Transverse colon (tissue), 4 donors: ENCODE data around the gene FUT6. TPM values are rescaled to one million over a fixed set of nuclear protein-coding genes. Genes with fewer than 3 reads are reported as not detected.

Experiments used
- DNase-seq: peaks from one replicate; pipeline ENCODE4 v3.0.0-alpha.2; 2019
- H3K27ac ChIP-seq, 4 donors: fragments of 200-600 bp; sonication (generic); 2 replicates each; pipeline ENCODE4 v1.5.1; 2016 to 2018; ENCODE audit warnings: inconsistent platforms in 4 of 4
- H3K27me3 ChIP-seq: fragments of 200-600 bp; sonication (generic); 2 replicates; pipeline ENCODE4 v1.5.1; 2017; ENCODE audit warnings: inconsistent platforms
- H3K36me3 ChIP-seq, 4 donors: fragments of 200-600 bp; sonication (generic); 2 replicates each; pipeline ENCODE4 v1.5.1; 2017 to 2019; ENCODE audit warnings: inconsistent platforms in 4 of 4
- H3K4me1 ChIP-seq, 4 donors: fragments of 200-600 bp; sonication (generic); 2 replicates each; pipeline ENCODE4 v1.5.1; 2017 to 2020; ENCODE audit warnings: inconsistent platforms in 4 of 4
- H3K4me3 ChIP-seq, 4 donors: fragments of 200-600 bp; sonication (generic); 1 replicate in 1 of 4; 2 replicates in 3 of 4; pipeline versions ENCODE4 v1.5.1 to v1.6.1; 2017 to 2019; ENCODE audit warnings: inconsistent platforms in 4 of 4
- H3K9me3 ChIP-seq, 2 donors: fragments of 200-600 bp; sonication (generic); 2 replicates each; pipeline ENCODE4 v1.5.1; 2017 to 2019; ENCODE audit warnings: inconsistent platforms in 2 of 2
- CTCF ChIP-seq, 5 experiments: fragments of 200-600 bp in 3 of 5; fragments of 450-650 bp in 2 of 5; sonication (generic) in 3 of 5; IDR thresholded peaks; 1 replicate in 2 of 5; 2 replicates in 3 of 5; pipeline ENCODE4 v1.5.1; 2016 to 2017; ENCODE audit warnings: antibody characterized with exemption in 5 of 5, inconsistent platforms in 3 of 5, mild to moderate bottlenecking in 2 of 5, moderate library complexity in 1 of 5
- EP300 ChIP-seq: sonication (generic); formaldehyde crosslinking; IDR thresholded peaks from one replicate; pipeline ENCODE4 v1.6.1; 2017; ENCODE audit warnings: antibody characterized with exemption, low read depth
- POLR2A ChIP-seq: fragments of 450-650 bp; IDR thresholded peaks from one replicate; pipeline ENCODE4 v1.6.1; 2016; ENCODE audit warnings: antibody characterized with exemption, mild to moderate bottlenecking, moderate library complexity
- POLR2AphosphoS5 ChIP-seq, 3 donors: sonication (generic); formaldehyde crosslinking; IDR thresholded peaks; one replicate each; pipeline ENCODE4 v1.6.1; 2016; ENCODE audit warnings: antibody characterized with exemption in 3 of 3
- WGBS, 2 donors: methylation state at CpG; one replicate each; pipeline ENCODE4 v1.1.5; 2018; ENCODE audit warnings: low coverage in 1 of 2; 5-methylcytosine and 5-hydroxymethylcytosine counted together
- in situ Hi-C, 4 donors: fragments of 200-750 bp; cut with MboI; loops; one replicate each; pipeline versions ENCODE4 v1.15.0 to v1.15.1; 2017; ENCODE audit warnings: low sequenced_read_pairs in 3 of 4, low pct_ligation_motif_present in 1 of 4, low pct_unique_long_range_greater_than_20kb in 1 of 4
- intact Hi-C: fragments of 100-400 bp; cut with DNase I; formaldehyde crosslinking; loops from one replicate; pipeline ENCODE4 v1.15.1; 2023; ENCODE audit warnings: low total_unique reads
- total RNA-seq, 4 donors: library from RNA; depleted of rRNA; stranded (reverse); fragments of >200 nt; gene quantifications; one replicate each; pipeline ENCODE4 v1.1.0, GENCODE V29; 2016

FUT6 gene
- total RNA-seq, 4 donors from 2014 or later, result 71.9 to 251 (median 115) TPM

GRCh38 chr19:5828661-5829566 lies 10.6 kb downstream of the FUT6 start:
- H3K9me3 ChIP-seq, result no peaks in the 10 kb centered on the region
- H3K4me1 ChIP-seq, result peaks cover 9 to 33% (median 28%) of the 10 kb centered on the region in 4 donors
- DNase-seq, result peak; percentile 58
- peak overlapping the region; percentile 29 to 50 (median 32) for H3K4me3 ChIP-seq
- in situ Hi-C loops, result no loop called here
- H3K36me3 ChIP-seq, result no peaks in the 10 kb centered on the region
- 39% methylated on average over 34 of the region's 47 CpGs; no CpG with 5 or more reads in 1 of the 2 donors for WGBS, 2 donors
- TF ChIP-seq POLR2A, result no peak
- TF ChIP-seq EP300, result no peak
- peak; percentile 43 to 68 (median 49) for TF ChIP-seq POLR2AphosphoS5 (IDR thresholded peaks at IDR 0.05)
- TF ChIP-seq CTCF (IDR thresholded peaks at IDR 0.05), result no peak
- no peaks in the 10 kb centered on the region for H3K27me3 ChIP-seq
- H3K27ac ChIP-seq, result peak overlapping the region; percentile 82 to 96 (median 90)
- intact Hi-C loops, result no loop called here

- DNase-seq, result peak; percentile 95
- Histone ChIP-seq H3K27me3 (no peaks in the 10 kb centered on the region), H3K4me1 (peaks cover 9 to 33% (median 28%) of the 10 kb centered on the region in 4 donors), H3K27ac (peak overlapping the region; percentile 82 to 96 (median 90)), H3K9me3 (no peaks in the 10 kb centered on the region), H3K4me3 (peak overlapping the region; percentile 29 to 50 (median 32)), H3K36me3 (no peaks in the 10 kb centered on the region)
- in situ Hi-C loops (no loop called here), intact Hi-C loops (no loop called here)
- 12% methylated on average over 78 of the region's 91 CpGs; no CpG with 5 or more reads in 1 of the 2 donors for WGBS, 2 donors
- TF ChIP-seq EP300 (no peak), POLR2A (peak; percentile 90), CTCF (IDR thresholded peaks at IDR 0.05) (no peak), POLR2AphosphoS5 (IDR thresholded peaks at IDR 0.05) (peak; percentile 94 to 95 (median 94))
These were observed 11.4 kb downstream of the FUT6 start for GRCh38 chr19:5827891-5828660.

- Histone ChIP-seq H3K27ac (peak overlapping the region; percentile 82 to 96 (median 90)), H3K9me3 (no peaks in the 10 kb centered on the region), H3K4me3 (peak overlapping the region in 3 of 4 donors; percentile 29 to 50 (median 35)), H3K27me3 (no peaks in the 10 kb centered on the region), H3K4me1 (peaks cover 9 to 38% (median 30%) of the 10 kb centered on the region in 4 donors), H3K36me3 (no peaks in the 10 kb centered on the region)
- in situ Hi-C loops (no loop called here), intact Hi-C loops (no loop called here)
- TF ChIP-seq POLR2A (no peak), CTCF (IDR thresholded peaks at IDR 0.05) (no peak), POLR2AphosphoS5 (IDR thresholded peaks at IDR 0.05) (no peak), EP300 (no peak)
- 18 to 60% methylated on average over 2 to 37 of the region's 37 CpGs for WGBS, 2 donors
- DNase-seq, result no peak
These were observed 12.1 kb downstream of the FUT6 start for GRCh38 chr19:5827342-5827890.
